Caco-2 (cell line): ENCODE measurements around the gene FGR. TPM values are rescaled to one million over a fixed set of nuclear protein-coding genes. Genes with fewer than 3 reads are reported as not detected.

ENCODE experiments used
- BruUV-seq: library from RNA; stranded (reverse); fragments of 400-500 nt; replicated peaks from 2 replicates; lab custom pipeline; 2021; lab: Mats Ljungman, UMichigan
- CTCF ChIA-PET: fragments of 300-600 bp; sonication (Branson Sonifier 250); formaldehyde crosslinking; loops from one replicate; lab custom pipeline; 2022; ENCODE audit warnings: antibody characterized with exemption; lab: Charles Lee
- POLR2A ChIA-PET: fragments of 300-600 bp; sonication (Branson Sonifier 250); formaldehyde crosslinking; loops from one replicate; lab custom pipeline; 2022; ENCODE audit warnings: antibody characterized with exemption; lab: Charles Lee
- DNase-seq, 2 experiments: peaks; one replicate each; pipeline versions ENCODE4 v3.0.0 to v3.0.0-alpha.2; 2020 to 2022
- H3K27me3 ChIP-seq: replicated peaks from 2 replicates; pipeline ENCODE4 v1.6.0; 2011; ENCODE audit warnings: low read length; ENCODE audit not compliant: control insufficient read depth, insufficient read depth
- H3K36me3 ChIP-seq: 2 replicates; pipeline ENCODE4 v1.5.1; 2011; ENCODE audit warnings: low read length; ENCODE audit not compliant: control insufficient read depth, insufficient read depth
- H3K4me1 ChIP-seq: fragments of 250-450 bp; sonication (Bioruptor Pico); 2 replicates; pipeline ENCODE4 v1.5.1; 2020; ENCODE audit warnings: mild to moderate bottlenecking
- H3K4me3 ChIP-seq: 2 replicates; pipeline ENCODE4 v1.5.1; 2011; ENCODE audit warnings: low read depth, mild to moderate bottlenecking, control low read depth, low read length
- H3K9me3 ChIP-seq: fragments of 250-450 bp; sonication (Bioruptor Pico); 2 replicates; pipeline ENCODE4 v1.5.1; 2020; ENCODE audit warnings: mild to moderate bottlenecking, moderate library complexity
- H3K27ac Mint-ChIP-seq: one replicate; pipeline ENCODE4 v1.8.0; 2022; ENCODE audit warnings: mixed read lengths; ENCODE audit not compliant: unreplicated experiment
- H3K27me3 Mint-ChIP-seq: one replicate; pipeline ENCODE4 v1.8.0; 2022; ENCODE audit warnings: mixed read lengths; ENCODE audit not compliant: insufficient read depth, unreplicated experiment
- H3K36me3 Mint-ChIP-seq: one replicate; pipeline ENCODE4 v1.8.0; 2022; ENCODE audit warnings: mild to moderate bottlenecking, mixed read lengths; ENCODE audit not compliant: insufficient read depth, unreplicated experiment
- H3K4me1 Mint-ChIP-seq: one replicate; pipeline ENCODE4 v1.8.0; 2022; ENCODE audit warnings: low read depth, mixed read lengths; ENCODE audit not compliant: unreplicated experiment
- H3K4me3 Mint-ChIP-seq: one replicate; pipeline ENCODE4 v1.8.0; 2022; ENCODE audit warnings: mild to moderate bottlenecking, moderate library complexity, mixed read lengths; ENCODE audit not compliant: unreplicated experiment
- H3K9me3 Mint-ChIP-seq: one replicate; pipeline ENCODE4 v1.8.0; 2022; ENCODE audit warnings: mixed read lengths; ENCODE audit not compliant: unreplicated experiment
- CTCF ChIP-seq, 2 experiments: fragments of 200-600 bp in 1 of 2; IDR thresholded peaks; 1 replicate in 1 of 2; 2 replicates in 1 of 2; pipeline versions ENCODE4 v1.5.1 to v1.8.0; 2011 to 2022; ENCODE audit warnings: antibody characterized with exemption in 1 of 2, control low read depth in 1 of 2, inconsistent platforms in 1 of 2, low read depth in 1 of 2, low read length in 1 of 2, mild to moderate bottlenecking in 1 of 2, moderate library complexity in 1 of 2; ENCODE audit not compliant: insufficient read depth in 1 of 2, severe bottlenecking in 1 of 2, unreplicated experiment in 1 of 2
- intact Hi-C: fragments of 100-400 bp; cut with micrococcal nuclease; formaldehyde crosslinking; loops from one replicate; pipeline ENCODE4 v1.10.0; 2022; ENCODE audit not compliant: unreplicated experiment
- total RNA-seq: library from RNA; stranded (reverse); gene quantifications from 2 replicates; pipeline ENCODE4 v1.2.3, GENCODE V29; 2022

FGR gene
- total RNA-seq, 1 experiment from 2014 or later, result not detected

GRCh38 chr1:27574001-27574781 is 60.8 kb downstream of the FGR start:
- Histone ChIP-seq H3K27me3 (no peaks in the 10 kb centered on the region), H3K4me1 (peaks cover 62% of the 10 kb centered on the region), H3K36me3 (no peaks in the 10 kb centered on the region), H3K4me3 (peak overlapping the region; percentile 53), H3K9me3 (no peaks in the 10 kb centered on the region)
- H3K27ac Mint-ChIP-seq, result peak overlapping the region; percentile 92
- H3K27me3 Mint-ChIP-seq, result no peaks in the 10 kb centered on the region
- CTCF ChIA-PET, result interaction anchor here (1.0 to 3.3 kb wide), 6 partner anchors 10 to 33 kb away, joined by 3 to 37 read pairs (median 8); partner anchors contain the start of gene AHDC1
- H3K36me3 Mint-ChIP-seq, result peaks cover 19% of the 10 kb centered on the region
- POLR2A ChIA-PET, result interaction anchor here (0.7 to 1.2 kb wide), 4 partner anchors 17 to 224 kb away, joined by 3 to 6 read pairs (median 3); no protein-coding TSS in a partner anchor
- H3K4me1 Mint-ChIP-seq, result peaks cover 47% of the 10 kb centered on the region
- intact Hi-C loops, result no loop called here
- peak overlapping the region; percentile 67 for H3K4me3 Mint-ChIP-seq
- H3K9me3 Mint-ChIP-seq, result no peaks in the 10 kb centered on the region
- TF ChIP-seq CTCF (IDR thresholded peaks at IDR 0.05; ENCODE audit: insufficient read depth in 1 of 2, low read depth in 1 of 2, low read length in 1 of 2, severe bottlenecking in 1 of 2, unreplicated experiment in 1 of 2), result no peak
- TSS peak; percentile 76 for BruUV-seq
- DNase-seq, result no peak

GRCh38 chr1:27572679-27573426 is 62.1 kb downstream of the FGR start:
- peaks cover 68% of the 10 kb centered on the region for H3K4me1 ChIP-seq
- H3K4me3 ChIP-seq, result no peak overlapping the region
- H3K27me3 ChIP-seq, result no peaks in the 10 kb centered on the region
- ChIA-PET CTCF (interaction anchor here (3.9 kb wide), 1 partner anchor 15 kb away, joined by 26 read pairs; no protein-coding TSS in a partner anchor), POLR2A (interaction anchor here (0.7 kb wide), 1 partner anchor 16 kb away, joined by 3 read pairs; no protein-coding TSS in a partner anchor)
- intact Hi-C loops, result no loop called here
- BruUV-seq, result no TSS peak
- H3K27ac Mint-ChIP-seq, result peak overlapping the region; percentile 77
- H3K9me3 Mint-ChIP-seq, result no peaks in the 10 kb centered on the region
- no peak for DNase-seq
- peaks cover 22% of the 10 kb centered on the region for H3K36me3 Mint-ChIP-seq
- peaks cover 58% of the 10 kb centered on the region for H3K4me1 Mint-ChIP-seq
- no peak for TF ChIP-seq CTCF (IDR thresholded peaks at IDR 0.05; ENCODE audit: insufficient read depth in 1 of 2, low read depth in 1 of 2, low read length in 1 of 2, severe bottlenecking in 1 of 2, unreplicated experiment in 1 of 2)
- H3K9me3 ChIP-seq, result no peaks in the 10 kb centered on the region
- H3K27me3 Mint-ChIP-seq, result no peaks in the 10 kb centered on the region
- H3K36me3 ChIP-seq, result no peaks in the 10 kb centered on the region
- H3K4me3 Mint-ChIP-seq, result peak overlapping the region; percentile 60

- Mint-ChIP-seq H3K4me3 (peak overlapping the region; percentile 60), H3K27ac (peak overlapping the region; percentile 77), H3K9me3 (no peaks in the 10 kb centered on the region), H3K4me1 (peaks cover 65% of the 10 kb centered on the region), H3K36me3 (peaks cover 22% of the 10 kb centered on the region), H3K27me3 (no peaks in the 10 kb centered on the region)
- POLR2A ChIA-PET, result no interaction called here
- DNase-seq, result no peak
- Histone ChIP-seq H3K36me3 (no peaks in the 10 kb centered on the region), H3K4me1 (peaks cover 75% of the 10 kb centered on the region), H3K9me3 (no peaks in the 10 kb centered on the region), H3K4me3 (no peak overlapping the region), H3K27me3 (no peaks in the 10 kb centered on the region)
- CTCF ChIA-PET, result interaction anchor here (0.6 to 3.9 kb wide), 3 partner anchors 15 to 75 kb away, joined by 7 to 26 read pairs (median 9); partner anchors contain the start of gene AHDC1
- BruUV-seq, result no TSS peak
- no peak for TF ChIP-seq CTCF (IDR thresholded peaks at IDR 0.05; ENCODE audit: insufficient read depth in 1 of 2, low read depth in 1 of 2, low read length in 1 of 2, severe bottlenecking in 1 of 2, unreplicated experiment in 1 of 2)
- intact Hi-C loops, result no loop called here
These were observed 62.8 kb downstream of the FGR start for GRCh38 chr1:27572019-27572678.
